Amniotic stem cell (primary cell): ENCODE data around the gene USP38.
"Not testable (repeated sequence)": the region's sequence is repeated elsewhere in the genome, so short reads cannot be mapped to it uniquely, and the experiment has no call there.

Experiments
- DNase-seq: peaks from one replicate; lab custom pipeline; 2025; lab: John Stamatoyannopoulos, UW

Gene USP38, protein sequence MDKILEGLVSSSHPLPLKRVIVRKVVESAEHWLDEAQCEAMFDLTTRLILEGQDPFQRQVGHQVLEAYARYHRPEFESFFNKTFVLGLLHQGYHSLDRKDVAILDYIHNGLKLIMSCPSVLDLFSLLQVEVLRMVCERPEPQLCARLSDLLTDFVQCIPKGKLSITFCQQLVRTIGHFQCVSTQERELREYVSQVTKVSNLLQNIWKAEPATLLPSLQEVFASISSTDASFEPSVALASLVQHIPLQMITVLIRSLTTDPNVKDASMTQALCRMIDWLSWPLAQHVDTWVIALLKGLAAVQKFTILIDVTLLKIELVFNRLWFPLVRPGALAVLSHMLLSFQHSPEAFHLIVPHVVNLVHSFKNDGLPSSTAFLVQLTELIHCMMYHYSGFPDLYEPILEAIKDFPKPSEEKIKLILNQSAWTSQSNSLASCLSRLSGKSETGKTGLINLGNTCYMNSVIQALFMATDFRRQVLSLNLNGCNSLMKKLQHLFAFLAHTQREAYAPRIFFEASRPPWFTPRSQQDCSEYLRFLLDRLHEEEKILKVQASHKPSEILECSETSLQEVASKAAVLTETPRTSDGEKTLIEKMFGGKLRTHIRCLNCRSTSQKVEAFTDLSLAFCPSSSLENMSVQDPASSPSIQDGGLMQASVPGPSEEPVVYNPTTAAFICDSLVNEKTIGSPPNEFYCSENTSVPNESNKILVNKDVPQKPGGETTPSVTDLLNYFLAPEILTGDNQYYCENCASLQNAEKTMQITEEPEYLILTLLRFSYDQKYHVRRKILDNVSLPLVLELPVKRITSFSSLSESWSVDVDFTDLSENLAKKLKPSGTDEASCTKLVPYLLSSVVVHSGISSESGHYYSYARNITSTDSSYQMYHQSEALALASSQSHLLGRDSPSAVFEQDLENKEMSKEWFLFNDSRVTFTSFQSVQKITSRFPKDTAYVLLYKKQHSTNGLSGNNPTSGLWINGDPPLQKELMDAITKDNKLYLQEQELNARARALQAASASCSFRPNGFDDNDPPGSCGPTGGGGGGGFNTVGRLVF

DNA sequence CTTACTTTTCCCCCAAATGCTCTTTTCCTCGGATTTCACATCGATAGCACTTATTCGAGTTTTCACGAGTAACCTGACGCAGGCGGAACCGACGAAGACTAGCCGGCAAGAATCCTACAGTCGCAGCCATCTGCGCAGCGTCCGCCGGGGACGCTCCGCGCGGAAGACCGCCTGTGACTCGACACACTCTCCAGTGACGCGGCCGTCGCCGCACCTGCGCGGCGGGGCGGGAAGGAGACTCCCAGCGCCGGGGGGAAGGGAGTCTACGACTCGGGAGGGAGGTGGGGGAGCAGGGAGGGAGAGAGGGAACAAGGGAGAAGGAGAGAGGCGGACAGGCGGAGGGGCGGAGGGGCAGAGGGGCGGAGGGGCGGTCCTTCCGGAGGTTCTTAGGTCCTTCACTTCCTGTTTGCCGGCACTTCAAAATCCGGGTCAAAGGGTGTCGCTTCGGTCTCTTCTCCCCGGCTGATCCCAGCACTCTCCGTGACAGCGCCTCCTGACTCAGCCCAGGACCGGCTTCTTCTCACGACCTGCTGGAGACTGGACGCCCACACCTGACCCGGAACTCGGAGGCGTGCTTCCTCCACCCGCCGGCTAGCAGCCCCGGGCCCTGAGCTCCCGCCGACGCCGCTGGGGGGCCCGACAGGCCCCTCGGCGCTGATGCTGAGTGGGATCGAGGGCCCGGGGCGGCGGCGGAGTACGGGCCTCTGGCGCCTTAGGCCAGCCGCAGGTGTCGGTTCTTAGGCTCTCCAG, at the start of gene USP38:
Gene USP38, plus strand, starts transcription at position 415 of the 750 bp plus-strand sequence. CDS start 534 bp downstream, outside the sequence.
- peak; percentile 91 for DNase-seq

DNA sequence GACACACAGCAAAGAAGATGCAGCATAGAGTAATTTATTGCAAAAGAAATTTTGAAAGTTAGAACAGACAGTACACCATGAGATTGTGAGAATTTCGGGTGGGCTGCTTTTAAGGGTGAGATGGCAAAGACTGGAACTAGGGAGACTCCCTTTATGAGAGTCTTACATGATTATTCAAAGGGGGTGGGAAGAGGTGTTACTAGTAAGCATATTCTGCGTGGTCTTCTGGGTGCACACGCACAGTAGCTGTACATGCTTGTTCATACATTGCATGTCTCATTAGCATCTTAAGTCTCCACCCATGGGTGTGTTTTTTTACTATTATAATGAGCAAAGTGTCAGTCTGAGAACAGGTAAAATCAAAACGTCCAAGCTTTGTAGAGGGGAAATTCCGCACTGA, 49.4 kb upstream of the USP38 start:
- no peak for DNase-seq

DNA sequence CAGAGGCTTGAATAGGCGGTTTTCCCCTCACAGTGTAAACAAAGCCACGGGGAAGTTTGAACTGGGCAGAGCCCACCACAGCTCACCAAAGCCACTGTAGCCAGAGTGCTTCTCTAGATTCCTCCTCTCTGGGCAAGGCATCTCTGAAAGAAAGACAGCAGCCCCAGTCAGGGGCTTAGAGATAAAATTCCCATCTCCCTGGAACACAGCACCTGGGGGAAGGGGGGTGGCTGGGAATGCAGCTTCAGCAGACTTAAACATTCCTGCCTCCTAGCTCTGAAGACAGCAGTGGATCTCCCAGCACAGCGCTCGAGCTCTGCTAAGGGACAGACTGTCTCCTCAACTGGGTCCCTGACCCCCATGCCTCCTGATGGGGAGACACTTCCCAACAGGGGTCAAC, 44.0 kb upstream of the USP38 start:
- DNase-seq, result no peak

DNA sequence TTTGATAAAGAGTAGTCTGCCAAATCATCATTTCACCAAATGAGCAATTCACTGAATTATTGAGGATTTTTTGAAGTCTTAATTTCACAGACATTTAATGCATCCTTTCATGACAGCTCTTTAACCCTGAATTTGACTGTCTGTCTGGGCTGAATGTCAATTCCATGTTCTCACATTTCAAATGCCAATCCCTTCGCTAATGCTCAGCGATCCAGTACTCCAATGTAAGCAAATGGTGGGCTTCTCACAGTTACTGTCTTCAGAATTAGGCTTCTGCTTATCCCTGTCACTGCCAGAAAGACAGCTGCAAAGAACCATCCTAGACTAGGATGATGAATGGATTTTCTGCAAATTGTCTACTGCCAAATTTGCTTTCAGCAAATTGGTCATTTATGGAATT, 36.2 kb upstream of the USP38 start:
- DNase-seq, result no peak

DNA sequence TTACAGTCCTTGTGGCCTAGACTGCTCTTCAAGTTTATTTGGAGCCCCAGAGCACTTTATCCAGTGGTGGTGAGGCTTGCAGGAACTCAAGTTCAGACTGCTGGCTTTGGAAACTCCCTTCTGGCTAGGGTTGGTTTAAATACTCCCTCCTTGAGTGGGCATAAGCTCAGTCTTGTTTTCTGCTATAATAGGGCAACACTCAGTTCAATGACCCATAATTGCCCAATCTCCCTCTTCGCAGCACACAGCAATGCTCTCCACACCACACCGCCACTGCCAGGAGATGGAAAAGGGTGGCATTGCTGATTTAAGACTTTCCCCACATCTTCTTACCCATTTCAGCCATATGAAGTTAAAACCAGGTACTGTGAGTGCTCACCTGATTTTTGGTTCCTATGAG, 27.9 kb upstream of the USP38 start:
- no peak for DNase-seq

DNA sequence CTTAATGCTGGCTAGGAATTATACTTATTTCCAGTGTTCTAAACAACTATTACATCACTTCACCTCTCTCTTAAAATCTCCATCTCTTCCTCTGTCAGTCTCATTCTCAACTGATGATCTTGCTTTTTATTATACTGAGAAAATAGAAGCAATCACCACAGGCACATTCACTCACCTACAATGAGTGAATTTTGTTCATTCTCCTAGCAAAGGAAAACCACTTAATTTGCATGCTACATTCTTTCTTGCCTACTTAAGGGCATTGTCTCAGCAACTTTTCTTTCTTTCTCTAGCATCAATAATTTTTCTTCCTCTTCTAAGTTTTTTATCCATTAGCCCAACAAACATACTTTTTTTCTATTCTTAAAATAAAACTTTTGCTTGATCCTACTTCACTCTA, 21.1 kb upstream of the USP38 start:
- no peak for DNase-seq

DNA sequence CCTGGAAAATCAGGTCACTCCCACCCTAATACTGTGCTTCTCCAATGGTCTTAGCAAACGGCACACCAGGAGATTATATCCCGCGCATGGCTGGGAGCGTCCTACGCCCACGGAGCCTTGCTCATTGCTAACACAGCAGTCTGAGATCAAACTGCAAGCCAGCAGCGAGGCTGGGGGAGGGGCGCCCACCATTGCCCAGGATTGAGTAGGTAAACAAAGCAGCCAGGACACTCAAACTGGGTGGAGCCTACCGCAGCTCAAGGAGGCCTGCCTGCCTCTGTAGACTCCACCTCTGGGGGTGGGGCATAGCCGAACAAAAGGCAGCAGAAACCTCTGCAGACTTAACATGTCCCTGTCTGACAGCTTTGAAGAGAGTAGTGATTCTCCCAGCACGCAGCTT, 18.0 kb upstream of the USP38 start:
- DNase-seq, result not testable (repeated sequence)

DNA sequence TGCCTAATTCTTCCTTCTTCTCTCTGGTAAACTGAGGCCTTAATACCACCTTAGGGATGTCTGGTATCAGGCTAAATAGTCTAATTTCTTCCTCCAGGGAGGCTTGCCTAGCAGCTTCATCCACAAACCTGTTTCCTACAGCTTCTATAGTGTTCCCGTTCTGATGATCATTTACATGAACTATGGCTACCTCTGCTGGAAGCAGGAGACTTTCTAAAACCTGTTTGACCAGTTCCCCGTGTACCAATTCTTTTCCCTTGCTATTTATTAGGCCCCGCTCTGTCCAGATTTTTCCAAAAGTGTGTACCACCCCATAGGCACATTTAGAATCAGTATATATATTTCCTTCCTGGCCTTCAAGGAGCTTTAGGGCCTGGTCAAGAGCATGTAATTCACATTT, 5.8 kb upstream of the USP38 start:
- DNase-seq, result no peak

DNA sequence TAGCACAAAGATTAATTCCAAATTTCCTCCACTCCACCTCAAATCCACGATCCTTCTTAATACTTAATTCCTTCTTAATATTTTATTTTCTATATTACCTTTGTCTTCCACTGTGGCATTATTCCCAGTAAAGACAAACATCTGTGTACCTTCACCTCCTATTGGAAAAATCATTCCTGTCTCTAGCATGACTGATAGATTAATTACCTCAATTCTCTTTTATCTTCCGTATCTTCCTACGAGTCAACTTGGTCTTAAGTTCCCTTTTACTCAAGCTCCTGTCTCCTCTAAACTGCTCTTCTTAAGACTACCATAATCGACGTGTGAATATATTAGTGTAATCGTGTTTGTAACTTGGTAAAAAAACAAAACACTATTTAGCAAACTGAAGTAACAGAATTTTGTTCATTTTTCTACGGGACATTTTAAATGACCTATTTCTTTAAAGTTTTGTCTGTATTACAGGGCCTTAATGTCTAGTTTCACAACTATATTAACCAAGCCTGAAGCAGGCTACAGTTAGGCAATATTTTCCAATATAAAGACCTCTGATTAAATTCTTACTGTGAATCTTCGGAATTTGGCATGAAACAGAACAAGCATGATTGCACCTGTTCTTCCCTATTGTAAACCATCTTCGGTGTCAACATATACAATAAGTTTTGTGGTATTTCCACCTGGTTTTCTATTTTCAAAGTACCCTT, 1.1 kb upstream of the USP38 start:
- no peak for DNase-seq

DNA sequence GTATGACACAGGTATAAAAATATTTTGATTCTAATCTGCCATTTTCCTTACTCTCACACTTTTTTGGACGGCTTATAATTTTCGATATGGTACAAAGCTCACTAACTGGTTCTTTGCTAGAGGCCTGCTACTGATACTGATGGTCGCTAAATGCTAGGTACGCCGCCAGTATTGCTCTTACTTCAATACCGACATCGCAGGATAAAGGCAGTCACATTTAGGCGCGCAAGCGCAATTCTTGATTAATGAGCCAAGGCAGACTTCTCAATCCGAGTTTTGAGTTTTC, 557 bp upstream of the USP38 start:
- DNase-seq, result no peak

DNA sequence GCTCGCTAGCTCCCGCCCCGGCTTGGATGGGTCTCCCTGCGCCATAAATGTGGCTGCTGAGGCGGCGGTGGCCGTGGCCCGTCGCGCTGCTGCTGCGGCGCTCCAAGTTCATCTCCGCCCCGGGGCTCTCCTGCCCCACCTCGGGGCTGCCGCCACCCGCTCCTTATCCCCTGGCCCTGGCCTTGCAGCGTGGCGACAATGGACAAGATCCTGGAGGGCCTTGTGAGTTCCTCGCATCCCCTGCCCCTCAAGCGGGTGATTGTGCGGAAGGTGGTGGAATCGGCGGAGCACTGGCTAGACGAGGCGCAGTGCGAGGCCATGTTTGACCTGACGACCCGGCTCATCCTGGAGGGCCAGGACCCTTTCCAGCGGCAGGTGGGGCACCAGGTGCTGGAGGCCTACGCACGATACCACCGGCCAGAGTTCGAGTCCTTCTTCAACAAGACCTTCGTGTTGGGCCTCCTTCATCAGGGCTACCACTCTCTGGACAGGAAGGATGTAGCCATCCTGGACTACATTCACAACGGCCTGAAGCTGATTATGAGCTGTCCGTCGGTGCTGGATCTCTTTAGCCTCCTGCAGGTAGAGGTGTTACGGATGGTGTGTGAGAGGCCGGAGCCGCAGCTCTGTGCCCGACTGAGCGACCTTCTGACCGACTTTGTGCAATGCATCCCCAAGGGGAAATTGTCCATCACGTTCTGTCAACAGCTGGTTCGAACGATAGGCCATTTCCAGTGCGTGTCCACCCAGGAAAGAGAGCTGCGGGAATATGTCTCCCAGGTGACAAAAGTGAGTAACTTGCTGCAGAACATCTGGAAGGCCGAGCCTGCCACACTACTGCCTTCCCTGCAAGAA, 763 bp downstream of the USP38 start:
- no peak for DNase-seq

DNA sequence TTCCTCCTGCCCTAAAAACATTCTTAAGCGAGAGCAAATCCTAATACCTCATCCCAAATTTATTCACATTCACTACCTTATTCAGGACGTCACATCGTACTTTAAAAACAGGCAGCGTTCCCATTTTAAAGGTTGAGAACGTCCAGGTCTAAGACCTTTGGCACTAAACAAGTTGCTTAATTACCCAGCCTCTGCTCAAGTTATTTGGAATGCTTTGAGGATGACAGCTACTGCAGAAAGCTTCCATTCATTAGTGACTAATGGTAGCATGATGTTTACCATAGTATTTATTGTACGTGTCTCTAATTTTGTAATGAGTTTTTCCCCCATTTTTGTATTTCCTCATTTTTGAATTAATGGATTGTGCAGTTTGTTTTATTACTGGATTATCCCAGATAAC, 1.5 kb downstream of the USP38 start:
- DNase-seq, result no peak

DNA sequence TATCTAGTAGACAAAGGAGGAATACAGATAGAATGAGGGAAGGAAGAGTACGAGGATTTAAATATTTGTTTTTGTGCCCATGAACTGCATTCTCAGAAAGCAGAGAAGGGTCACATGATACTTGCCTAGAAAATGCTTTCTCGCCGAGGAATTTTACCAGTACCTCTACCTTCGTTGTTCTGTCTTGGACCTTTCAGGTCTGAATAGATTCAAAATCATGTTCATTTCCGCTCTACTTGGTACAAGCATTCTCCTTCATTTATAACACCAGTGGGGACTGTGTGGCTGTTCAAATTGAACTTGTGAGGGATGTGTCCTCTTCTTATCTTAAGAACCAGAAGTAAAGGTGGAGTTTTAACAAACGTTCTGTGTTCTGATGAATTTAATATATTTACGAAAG, 1.9 kb downstream of the USP38 start:
- no peak for DNase-seq

DNA sequence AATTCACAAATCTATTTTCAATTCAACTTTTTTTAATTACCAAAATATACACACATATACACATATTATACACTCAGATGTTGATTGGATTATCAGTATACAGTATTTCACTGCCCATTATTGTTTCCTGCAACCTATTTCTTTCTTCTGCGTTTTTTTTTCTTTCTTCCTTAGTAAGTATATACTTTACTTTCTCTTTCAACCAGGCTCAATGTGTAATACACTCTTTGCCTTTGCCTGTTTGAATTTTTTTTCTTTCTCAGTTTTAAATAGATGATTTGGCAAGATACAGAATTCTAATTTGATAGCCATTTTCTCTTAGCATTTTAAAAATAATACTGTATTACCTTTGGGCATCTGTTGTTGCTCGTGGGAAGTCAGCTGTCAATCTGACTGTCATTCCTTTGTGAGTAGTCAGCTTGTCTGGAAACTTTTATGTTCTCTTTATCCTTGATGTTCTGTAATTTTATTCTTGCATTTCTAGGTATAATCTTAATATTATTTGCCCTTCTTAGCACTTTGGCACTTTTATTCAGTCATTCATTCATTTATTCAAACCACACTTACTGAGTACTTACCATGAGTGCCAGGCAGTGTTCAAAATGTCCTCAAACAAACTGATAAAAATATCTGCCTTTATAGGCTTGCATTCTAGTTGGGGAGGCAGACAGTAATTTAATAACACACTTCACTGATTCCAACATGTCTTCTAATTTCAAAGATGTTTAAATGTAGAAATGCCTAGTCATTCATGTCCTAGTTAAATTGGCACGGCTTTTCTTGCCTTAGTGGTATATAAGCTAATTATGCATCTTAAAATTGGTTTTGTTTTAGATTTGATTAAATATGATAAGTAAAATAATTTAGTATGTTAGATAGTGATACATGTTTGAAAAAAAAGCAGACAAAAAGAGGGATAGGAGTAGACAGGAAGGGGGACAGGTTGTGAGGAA, 3.7 kb downstream of the USP38 start:
- DNase-seq, result no peak

DNA sequence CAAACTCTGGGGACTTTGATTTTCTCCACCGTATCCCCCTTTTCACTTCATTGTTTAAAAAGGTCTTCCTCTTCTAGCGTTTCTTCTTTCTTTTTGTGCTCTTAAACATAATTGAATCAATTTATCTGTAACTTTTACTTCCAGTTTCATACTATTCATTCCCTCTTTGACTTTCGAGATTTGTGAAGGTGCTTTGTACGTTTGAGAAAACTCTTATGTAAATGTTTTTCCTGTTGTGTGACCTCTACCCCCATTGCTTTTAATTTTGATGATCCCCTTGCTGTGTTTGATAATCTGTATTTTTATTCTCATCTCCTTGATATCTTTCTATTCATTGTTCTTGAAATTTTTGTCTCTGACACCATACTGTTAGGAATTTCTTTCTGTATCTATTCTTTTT, 4.8 kb downstream of the USP38 start:
- DNase-seq, result no peak

DNA sequence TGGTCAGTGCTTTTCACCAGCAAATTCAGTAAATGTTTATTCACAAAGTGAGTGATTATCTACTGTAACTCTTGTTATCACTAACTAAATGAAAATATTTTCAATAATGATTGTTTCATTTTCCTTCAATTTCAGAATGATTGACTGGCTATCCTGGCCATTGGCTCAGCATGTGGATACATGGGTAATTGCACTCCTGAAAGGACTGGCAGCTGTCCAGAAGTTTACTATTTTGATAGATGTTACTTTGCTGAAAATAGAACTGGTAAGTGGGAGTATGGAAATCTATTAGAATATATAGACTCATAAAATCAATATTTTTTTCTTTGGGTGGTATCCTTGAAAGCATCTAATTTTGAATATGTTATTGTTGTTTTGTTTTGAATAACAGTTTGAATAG, 10.9 kb downstream of the USP38 start:
- no peak for DNase-seq

DNA sequence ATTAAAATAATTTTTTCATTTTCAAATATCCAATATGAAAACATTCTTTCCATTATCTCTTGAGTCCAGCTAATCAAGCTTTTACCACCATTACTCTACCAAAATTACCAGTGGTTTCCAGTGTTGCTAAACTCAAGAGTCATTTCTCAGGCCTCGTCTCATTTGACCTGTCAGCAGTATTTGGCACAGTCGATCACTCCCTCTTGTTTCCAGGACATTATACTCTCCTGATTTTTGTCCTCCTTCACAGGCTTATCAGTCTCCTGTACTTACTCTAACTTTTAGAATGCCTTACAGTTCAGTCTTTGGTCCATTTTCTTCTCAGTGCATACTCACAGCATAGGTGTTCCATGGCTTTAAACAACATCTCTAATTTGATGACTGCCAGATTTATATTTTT, 11.6 kb downstream of the USP38 start:
- DNase-seq, result no peak

DNA sequence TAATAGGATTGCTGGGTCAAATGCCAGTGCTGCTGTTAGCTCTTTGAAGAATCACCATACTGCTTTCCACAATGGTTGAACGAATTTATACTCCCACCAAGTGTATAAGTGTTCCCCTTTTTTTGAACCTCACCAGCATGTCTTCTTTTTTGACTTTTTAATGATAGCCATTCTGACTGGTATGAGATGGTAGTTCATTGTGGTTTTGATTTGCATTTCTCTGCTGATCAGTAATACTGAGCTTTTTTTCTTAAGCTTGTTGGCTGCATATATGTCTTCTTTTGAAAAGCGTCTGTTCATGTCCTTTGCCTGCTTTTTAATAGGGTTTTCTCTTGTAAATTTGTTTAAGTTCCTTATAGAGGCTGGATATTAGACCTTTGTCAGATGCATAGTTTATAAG, 14.8 kb downstream of the USP38 start:
- DNase-seq, result no peak

DNA sequence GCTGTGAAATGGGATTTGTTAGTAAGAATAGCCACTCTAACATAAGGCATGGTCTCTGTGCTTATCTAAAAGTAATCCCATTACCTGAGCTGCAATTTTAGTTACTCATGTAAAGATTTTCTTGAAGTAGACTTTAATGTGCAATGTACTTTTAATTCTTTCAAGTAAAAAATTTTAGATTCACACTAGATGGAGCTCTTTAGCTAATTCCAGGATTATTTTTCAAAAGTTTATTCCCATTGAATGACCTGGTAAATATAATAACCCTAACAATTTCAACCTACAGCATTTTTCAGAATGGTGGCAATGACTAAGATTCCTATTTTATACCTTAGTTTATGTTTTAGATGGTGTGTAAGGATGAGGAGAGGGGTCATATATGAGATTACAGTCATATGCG, 18.1 kb downstream of the USP38 start:
- DNase-seq, result no peak

DNA sequence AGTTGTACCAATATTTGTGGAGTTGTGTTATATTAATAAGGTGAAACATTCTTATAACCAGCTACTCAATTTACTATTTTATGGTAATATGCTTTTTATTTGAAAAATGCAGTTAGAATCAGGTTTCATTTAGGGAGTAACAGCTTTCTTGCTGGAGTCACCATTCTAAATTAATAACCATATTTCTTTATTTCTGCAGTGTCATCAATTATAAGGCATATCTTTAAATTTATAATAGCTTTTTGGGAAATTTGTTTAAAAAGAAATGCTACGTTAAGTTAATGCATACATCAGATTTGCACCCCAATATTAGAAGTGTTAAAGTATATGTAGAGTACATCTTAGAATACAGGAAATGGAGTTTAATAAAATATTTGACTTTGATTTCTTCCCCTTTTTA, 18.9 kb downstream of the USP38 start:
- no peak for DNase-seq
